T-helper 2 cell treated with Interferon-gamma antibody and Interleukin-4, amounts not matched to agents 5 μg/mL and 100 μg/mL, for 36 hours (primary cell): Measurements from ENCODE around the gene SRC.

Source experiments
- DNase-seq: peaks from one replicate; pipeline ENCODE4 v3.0.0; 2021; ENCODE audit warnings: low spot score
- H3K27ac Mint-ChIP-seq: one replicate; pipeline ENCODE4 v1.8.0; 2021; ENCODE audit warnings: mild to moderate bottlenecking, mixed read lengths
- H3K27me3 Mint-ChIP-seq: one replicate; pipeline ENCODE4 v1.8.0; 2021; ENCODE audit warnings: low read depth, mixed read lengths
- H3K36me3 Mint-ChIP-seq: one replicate; pipeline ENCODE4 v1.8.0; 2021; ENCODE audit warnings: low read depth, mixed read lengths
- H3K4me1 Mint-ChIP-seq: one replicate; pipeline ENCODE4 v1.8.0; 2021; ENCODE audit warnings: low read depth, mixed read lengths
- H3K4me3 Mint-ChIP-seq: one replicate; pipeline ENCODE4 v1.8.0; 2022; ENCODE audit warnings: mild to moderate bottlenecking, moderate library complexity, mixed read lengths
- H3K9me3 Mint-ChIP-seq: one replicate; pipeline ENCODE4 v1.8.0; 2021; ENCODE audit warnings: mixed read lengths

Gene SRC

DNA sequence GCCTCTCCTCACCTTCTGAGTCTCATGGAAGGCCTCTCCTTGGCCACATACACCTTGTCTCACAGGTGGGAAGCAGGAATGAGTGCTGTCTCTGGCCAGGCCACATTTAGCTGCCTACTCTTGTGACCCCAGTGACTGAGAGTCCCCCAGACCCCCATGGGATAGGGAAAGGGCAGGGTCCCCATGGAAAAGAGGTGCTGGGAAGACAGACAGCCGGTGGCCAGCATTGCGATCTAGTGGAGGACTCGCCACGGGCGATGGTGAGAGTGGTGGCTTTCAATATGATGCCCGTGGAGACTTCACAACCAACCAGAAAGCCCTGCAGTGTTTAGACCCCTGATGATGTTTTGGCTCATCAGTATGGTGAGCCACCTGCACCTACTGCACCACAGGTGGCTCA is 36.6 kb upstream of the SRC start:
- H3K36me3 Mint-ChIP-seq = peaks cover 20% of the 10 kb centered on the region
- H3K9me3 Mint-ChIP-seq = no peaks in the 10 kb centered on the region
- H3K27ac Mint-ChIP-seq = peak overlapping the region; percentile 49
- no peak for DNase-seq
- no peaks in the 10 kb centered on the region for H3K27me3 Mint-ChIP-seq
- H3K4me1 Mint-ChIP-seq = peaks cover 20% of the 10 kb centered on the region
- H3K4me3 Mint-ChIP-seq = peak overlapping the region; percentile 3

DNA sequence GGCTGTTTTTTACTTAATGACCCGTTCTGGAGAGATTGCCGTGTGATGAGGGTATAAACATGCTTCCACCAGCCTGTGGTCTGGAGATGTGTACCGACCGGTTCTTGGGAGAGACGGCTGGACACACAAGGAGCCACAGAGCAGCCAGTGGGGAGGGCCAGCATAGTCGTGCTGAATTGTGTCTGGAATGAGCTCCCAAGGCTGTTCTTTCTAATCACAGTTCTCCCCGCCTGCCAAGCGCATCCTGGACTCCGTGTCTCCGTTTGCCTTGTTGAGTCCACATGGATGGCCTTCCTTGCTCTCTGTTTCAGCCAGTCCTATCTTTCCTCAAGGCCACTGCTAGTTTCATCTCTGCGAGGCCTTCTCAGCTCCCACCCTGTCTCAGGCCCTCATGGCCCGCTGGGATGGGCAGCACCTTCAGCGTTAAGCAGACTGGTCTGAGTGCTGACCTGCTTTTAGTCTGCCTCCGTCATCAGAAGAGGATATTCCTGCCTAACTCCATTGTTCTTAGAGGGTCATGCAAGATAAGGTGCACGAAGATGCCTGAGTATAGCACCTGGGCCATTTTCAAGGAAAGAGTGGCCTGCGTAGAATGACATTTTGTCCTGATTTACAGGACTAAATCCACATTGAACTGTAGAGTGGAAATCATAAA is 35.9 kb upstream of the SRC start:
- Mint-ChIP-seq H3K27me3 (no peaks in the 10 kb centered on the region), H3K4me1 (peaks cover 20% of the 10 kb centered on the region), H3K36me3 (peaks cover 15% of the 10 kb centered on the region), H3K27ac (peak overlapping the region; percentile 20), H3K4me3 (no peak overlapping the region), H3K9me3 (no peaks in the 10 kb centered on the region)
- no peak for DNase-seq

DNA sequence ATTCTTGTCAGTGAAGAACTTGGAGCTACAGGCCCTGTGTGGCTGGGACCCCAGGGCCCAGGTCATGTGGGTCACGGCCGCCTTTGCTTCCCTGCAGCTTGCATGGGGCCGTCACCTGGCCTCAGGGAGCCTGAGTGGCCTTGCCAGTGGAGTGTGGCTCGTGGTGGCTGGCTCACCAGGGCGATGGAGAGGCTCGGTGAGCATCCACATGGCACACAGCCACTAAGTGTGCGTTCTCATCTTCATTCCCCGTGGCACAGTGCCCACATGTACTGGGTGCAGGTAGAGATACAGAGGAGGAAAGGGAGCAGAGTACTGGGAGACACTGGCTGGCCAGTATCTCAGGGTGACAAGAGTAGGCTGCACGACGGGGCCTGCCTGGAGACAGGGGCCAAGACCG is 35.0 kb upstream of the SRC start:
- peaks cover 14% of the 10 kb centered on the region for H3K36me3 Mint-ChIP-seq
- H3K4me3 Mint-ChIP-seq = no peak overlapping the region
- DNase-seq = no peak
- peaks cover 26% of the 10 kb centered on the region for H3K4me1 Mint-ChIP-seq
- no peaks in the 10 kb centered on the region for H3K9me3 Mint-ChIP-seq
- H3K27ac Mint-ChIP-seq = no peak overlapping the region
- H3K27me3 Mint-ChIP-seq = no peaks in the 10 kb centered on the region

DNA sequence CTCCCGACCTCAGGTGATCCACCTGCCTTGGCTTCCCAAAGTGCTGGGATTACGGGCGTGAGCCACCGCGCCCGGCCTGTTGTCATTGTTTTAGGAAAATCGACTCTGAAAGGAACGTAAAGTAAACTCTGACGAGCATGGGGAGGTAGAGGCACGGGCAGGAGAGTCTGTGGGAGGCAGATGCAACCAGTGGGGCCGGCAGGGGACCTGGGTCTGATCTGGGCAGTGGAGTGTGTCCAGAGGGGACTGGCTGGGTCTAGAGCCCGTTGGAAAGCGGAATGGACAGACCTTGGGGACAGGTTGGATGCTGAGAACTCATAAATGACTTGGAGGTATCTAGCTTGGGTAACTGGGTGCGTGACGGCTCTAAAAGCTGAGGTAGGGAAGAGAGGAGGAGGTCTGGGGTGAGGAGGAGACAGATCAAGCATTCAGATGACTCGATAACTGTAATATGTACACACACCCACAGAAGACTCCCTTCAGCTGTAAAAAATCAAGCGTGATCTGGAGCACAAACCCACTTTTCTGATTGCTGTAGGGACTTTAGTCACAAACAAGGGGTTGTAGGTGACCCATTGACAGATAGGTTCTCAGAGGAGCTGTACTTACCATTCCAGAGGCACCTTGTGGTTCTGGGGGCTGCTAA is 34.1 kb upstream of the SRC start:
- peaks cover 35% of the 10 kb centered on the region for H3K4me1 Mint-ChIP-seq
- H3K36me3 Mint-ChIP-seq = peaks cover 19% of the 10 kb centered on the region
- H3K27ac Mint-ChIP-seq = peak overlapping the region; percentile 69
- no peaks in the 10 kb centered on the region for H3K9me3 Mint-ChIP-seq
- DNase-seq = no peak
- H3K4me3 Mint-ChIP-seq = no peak overlapping the region
- no peaks in the 10 kb centered on the region for H3K27me3 Mint-ChIP-seq

DNA sequence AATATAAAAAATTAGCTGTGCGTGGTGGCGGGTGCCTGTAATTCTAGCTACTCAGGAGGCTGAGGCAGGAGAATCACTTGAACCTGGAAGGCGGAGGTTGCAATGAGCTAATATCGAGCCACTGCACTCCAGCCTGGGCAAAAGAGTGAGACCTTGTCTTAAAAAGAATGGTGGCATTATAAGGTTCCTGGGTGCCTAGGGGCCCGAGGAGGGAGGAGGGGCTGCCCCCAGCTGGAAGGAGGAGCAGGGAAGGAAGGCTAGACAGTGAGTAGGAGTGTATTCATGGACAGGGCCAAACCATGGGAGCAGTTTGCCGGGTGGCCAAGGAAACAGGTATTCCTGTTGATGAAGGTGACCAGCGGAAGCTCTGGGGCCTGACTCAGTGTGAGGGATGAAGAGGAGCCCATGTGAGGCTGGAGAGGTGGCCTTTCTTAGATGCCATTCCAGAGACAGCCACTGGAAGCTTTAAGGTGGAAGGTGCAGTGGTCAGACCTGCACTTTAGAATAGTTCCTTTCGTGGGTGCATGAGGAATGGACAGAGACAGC is 32.3 kb upstream of the SRC start:
- Mint-ChIP-seq H3K27ac (peak overlapping the region; percentile 81), H3K4me1 (peaks cover 31% of the 10 kb centered on the region), H3K4me3 (no peak overlapping the region), H3K36me3 (peaks cover 28% of the 10 kb centered on the region), H3K27me3 (no peaks in the 10 kb centered on the region), H3K9me3 (no peaks in the 10 kb centered on the region)
- DNase-seq = no peak

DNA sequence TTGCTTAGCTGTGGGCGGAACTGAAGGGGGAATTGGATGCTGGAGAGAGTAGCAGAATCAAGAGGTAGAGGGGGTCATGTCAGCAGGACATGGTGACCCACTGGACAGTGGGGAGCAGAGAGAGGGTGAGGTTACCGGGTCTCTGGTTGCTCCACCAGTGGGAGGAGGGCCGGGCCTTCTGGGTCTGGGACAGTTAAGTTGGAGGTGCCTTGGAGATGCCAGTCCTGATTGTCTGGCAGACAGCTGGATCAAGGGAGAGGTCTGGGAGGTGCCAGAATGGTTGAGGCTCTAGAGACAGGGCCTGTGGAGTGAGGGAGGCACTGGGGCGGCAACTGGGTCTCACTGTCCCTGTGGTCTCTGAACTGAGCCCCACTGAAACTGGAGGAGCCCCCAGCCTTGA is 31.8 kb upstream of the SRC start:
- Mint-ChIP-seq H3K9me3 (no peaks in the 10 kb centered on the region), H3K36me3 (peaks cover 28% of the 10 kb centered on the region), H3K27me3 (no peaks in the 10 kb centered on the region), H3K4me3 (no peak overlapping the region), H3K4me1 (peaks cover 26% of the 10 kb centered on the region), H3K27ac (peak overlapping the region; percentile 81)
- DNase-seq = no peak

DNA sequence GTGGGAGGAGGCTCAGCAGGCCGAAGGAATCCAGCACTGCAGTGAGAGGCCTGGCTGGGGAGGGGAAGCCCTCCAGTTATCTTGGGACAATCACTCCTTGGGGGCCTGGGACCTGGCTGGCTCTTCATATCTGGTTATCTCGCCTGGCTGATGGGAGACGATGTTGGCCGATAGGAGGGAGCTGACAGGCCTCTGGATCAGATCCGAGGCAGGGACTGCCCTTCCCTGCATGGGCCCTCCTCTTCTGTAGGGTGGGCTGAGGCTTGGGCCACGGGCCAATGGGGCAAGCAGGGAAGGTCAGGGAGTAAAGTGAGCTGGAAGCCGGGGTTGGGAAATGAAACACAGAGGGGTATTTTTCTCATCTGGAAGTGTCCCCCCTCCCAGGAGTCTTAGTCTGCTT is 31.3 kb upstream of the SRC start:
- Mint-ChIP-seq H3K27me3 (no peaks in the 10 kb centered on the region), H3K4me3 (no peak overlapping the region), H3K27ac (peak overlapping the region; percentile 81), H3K36me3 (peaks cover 28% of the 10 kb centered on the region), H3K4me1 (peaks cover 24% of the 10 kb centered on the region), H3K9me3 (no peaks in the 10 kb centered on the region)
- no peak for DNase-seq

DNA sequence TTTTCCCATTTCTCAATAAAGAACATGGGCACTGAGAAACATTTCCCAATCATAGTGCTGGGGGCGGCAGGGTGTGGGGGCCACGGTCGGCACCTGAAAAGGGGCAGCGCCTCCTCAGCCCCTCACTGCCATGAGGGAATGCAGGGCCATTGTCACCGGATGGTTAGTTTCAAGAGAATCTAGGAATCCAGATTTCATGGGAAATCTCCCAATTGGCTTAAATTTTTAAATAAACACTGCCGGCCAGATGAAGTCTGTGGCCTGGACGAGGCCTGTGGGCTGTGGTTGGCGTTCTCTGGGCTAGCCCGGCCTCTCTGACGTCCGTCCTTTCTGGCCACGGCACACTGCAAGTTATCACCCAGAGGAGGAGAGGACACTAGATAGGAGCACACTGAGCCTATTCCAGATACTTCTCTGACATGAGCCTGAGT is 30.9 kb upstream of the SRC start:
- no peaks in the 10 kb centered on the region for H3K27me3 Mint-ChIP-seq
- H3K36me3 Mint-ChIP-seq = peaks cover 26% of the 10 kb centered on the region
- no peak overlapping the region for H3K4me3 Mint-ChIP-seq
- peak overlapping the region; percentile 92 for H3K27ac Mint-ChIP-seq
- no peaks in the 10 kb centered on the region for H3K9me3 Mint-ChIP-seq
- H3K4me1 Mint-ChIP-seq = peaks cover 24% of the 10 kb centered on the region
- DNase-seq = no peak

DNA sequence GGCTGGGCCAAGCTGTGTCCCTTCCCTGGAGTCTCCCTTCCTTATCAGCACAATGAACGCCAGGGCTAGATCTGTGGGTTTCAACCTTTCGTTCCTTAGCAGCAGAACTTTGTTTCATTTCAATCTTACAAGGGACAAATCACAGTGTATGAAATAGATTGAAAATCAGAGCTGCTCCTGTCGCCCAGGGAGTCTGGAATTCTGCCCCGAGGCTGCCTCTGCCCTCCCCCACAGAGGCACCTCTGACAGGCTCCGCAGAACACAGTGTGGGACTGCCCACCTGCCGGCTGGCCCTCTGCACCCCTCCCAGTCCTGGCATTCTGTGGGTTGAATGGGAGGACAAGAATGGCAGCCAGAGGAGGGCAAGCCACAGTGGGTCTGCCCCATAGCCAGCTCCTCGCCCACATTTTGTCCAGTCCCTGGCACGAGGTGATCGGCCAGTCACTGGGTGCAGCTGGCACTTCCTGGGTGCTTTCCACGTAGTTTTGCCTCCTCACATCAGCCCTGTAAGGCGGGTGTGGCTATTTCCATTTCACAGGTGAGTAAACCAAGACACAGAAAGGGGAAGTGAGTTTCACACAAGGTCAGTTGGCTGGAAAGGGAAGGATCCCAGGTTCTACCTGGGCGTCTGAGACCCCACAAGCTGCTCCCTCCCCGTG is 30.4 kb upstream of the SRC start:
- H3K4me1 Mint-ChIP-seq = peaks cover 24% of the 10 kb centered on the region
- H3K36me3 Mint-ChIP-seq = peaks cover 23% of the 10 kb centered on the region
- H3K27me3 Mint-ChIP-seq = no peaks in the 10 kb centered on the region
- DNase-seq = no peak
- H3K4me3 Mint-ChIP-seq = no peak overlapping the region
- no peaks in the 10 kb centered on the region for H3K9me3 Mint-ChIP-seq
- H3K27ac Mint-ChIP-seq = peak overlapping the region; percentile 92

DNA sequence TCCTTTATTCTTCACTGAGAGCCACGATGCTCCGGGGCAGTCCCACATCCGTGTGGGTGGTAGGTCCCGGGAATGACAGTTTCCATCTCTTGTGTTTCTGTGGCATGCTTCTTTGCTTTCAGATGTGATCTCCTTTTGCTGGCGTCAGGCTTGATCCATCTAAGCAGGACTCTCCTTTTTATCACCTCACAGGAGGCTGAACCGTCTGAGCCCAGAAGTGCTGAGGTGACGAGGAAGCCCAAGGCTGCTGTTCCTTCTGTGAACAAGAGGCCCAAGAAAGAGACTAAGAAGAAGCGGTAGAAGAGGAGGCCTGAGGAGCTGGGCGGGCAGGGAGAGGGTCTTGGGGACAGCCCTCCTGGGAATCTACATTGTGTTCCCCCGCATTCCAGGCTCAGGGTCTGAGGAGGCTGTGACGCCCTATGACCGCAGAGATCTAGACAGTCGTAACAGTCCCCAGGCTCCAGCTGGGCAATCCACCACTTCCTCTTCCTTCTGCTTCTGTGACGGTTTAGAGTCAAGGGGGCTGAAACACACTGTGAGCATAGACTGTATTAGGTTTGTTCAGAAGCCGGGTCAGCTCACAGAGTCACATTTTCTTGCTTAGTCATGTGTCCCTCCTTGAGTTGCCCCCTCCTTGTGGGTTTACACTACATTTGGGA is 29.7 kb upstream of the SRC start:
- peak overlapping the region; percentile 14 for H3K4me3 Mint-ChIP-seq
- H3K27me3 Mint-ChIP-seq = no peaks in the 10 kb centered on the region
- H3K36me3 Mint-ChIP-seq = peaks cover 23% of the 10 kb centered on the region
- H3K27ac Mint-ChIP-seq = peak overlapping the region; percentile 92
- DNase-seq = no peak
- peaks cover 24% of the 10 kb centered on the region for H3K4me1 Mint-ChIP-seq
- no peaks in the 10 kb centered on the region for H3K9me3 Mint-ChIP-seq

DNA sequence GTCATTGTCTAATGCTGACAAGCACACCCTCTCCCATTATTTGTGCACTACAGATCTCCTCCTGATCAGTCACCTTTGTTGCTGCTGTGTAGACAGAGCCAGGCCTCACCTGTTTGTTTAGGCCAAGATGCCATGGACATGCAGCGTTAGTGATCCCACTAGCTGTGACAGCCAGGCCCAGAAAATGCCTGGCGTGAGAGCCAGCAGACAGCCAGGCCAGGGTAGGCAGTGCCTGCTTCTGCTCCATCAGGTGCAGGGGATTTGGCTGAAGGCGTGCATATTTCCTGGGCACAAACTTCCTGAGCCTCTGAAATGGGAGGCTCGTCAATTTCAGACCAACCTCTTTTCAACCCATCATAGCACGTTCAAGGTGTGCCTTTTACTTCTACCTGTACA is 29.2 kb upstream of the SRC start:
- peaks cover 23% of the 10 kb centered on the region for H3K36me3 Mint-ChIP-seq

DNA sequence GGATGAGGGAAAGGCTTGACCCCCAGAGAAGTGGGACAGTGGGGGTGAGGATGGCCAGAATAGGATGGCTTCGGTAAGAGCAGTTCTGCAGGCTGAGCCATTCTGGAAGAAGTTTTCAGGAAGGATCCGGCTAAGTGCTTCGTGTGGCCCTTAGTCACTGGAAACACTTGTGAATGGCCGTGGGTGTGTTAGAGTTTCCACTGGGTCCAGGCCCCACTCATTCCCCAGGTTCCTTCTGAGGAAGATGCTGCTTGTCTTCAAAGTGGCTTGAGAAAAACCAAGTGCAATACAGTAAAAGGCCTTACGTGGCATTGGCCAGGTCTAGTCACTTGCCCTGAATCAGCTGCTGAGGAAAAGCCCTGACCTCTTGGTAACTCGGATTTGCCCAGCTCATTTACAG is 28.6 kb upstream of the SRC start:
- no peaks in the 10 kb centered on the region for H3K27me3 Mint-ChIP-seq
- H3K36me3 Mint-ChIP-seq = peaks cover 20% of the 10 kb centered on the region
- H3K4me3 Mint-ChIP-seq = no peak overlapping the region
- H3K9me3 Mint-ChIP-seq = no peaks in the 10 kb centered on the region
- H3K4me1 Mint-ChIP-seq = peaks cover 21% of the 10 kb centered on the region
- DNase-seq = no peak
- H3K27ac Mint-ChIP-seq = peak overlapping the region; percentile 39

More for the DNA sequence above, 29.2 kb upstream of the SRC start:
- no peak for DNase-seq
- Mint-ChIP-seq H3K4me1 (peaks cover 23% of the 10 kb centered on the region), H3K27me3 (no peaks in the 10 kb centered on the region), H3K27ac (peak overlapping the region; percentile 92), H3K4me3 (peak overlapping the region; percentile 10), H3K9me3 (no peaks in the 10 kb centered on the region)

DNA sequence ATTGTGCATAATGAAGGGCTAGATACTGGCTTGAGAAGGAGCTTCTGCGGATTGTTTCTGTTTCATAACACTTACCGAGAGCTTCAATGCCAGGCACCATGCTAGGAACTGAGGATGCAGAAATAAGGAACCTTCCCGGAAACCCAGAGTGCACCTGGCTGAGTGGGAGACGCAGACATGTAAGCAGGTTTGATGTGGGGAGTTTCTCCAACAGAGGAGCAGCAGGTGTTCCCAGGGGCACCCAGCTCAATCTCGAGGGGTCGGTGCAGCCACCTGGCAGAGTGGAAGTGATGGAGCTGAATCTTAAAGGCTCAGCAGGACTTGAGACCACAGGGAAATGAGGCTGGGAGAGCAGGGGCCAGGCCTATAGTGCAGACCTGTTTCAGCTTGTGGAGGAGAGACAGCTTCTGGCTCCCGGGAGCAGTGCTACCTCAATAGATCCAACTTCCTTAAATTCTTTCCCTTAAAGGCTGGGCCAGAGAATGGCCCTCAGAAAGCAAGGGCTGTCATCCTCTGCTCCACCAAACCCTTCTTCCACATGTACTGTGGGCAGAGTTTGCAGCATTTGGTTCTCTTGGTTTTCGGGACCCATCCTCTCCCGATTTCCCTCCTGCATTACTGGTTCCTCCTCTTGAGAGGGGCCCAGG is 27.8 kb upstream of the SRC start:
- peaks cover 18% of the 10 kb centered on the region for H3K36me3 Mint-ChIP-seq
- no peaks in the 10 kb centered on the region for H3K27me3 Mint-ChIP-seq
- peaks cover 21% of the 10 kb centered on the region for H3K4me1 Mint-ChIP-seq
- H3K9me3 Mint-ChIP-seq = no peaks in the 10 kb centered on the region
- no peak overlapping the region for H3K27ac Mint-ChIP-seq
- DNase-seq = no peak
- H3K4me3 Mint-ChIP-seq = no peak overlapping the region
